DMS79 treated with DMSO at 0.1 percent for 48 hours (cell line): ENCODE measurements around the gene UROS.

Experiments
- DNase-seq: peaks from one replicate; lab custom pipeline; 2025; lab: John Stamatoyannopoulos, UW

Gene UROS

GRCh38 chr10:125822878-125823662 is at the start of gene UROS, which contains the start of gene BCCIP:
UROS (minus strand) TSS chr10:125823258; CDS start chr10:125816499, 6,759 bp downstream.
BCCIP (plus strand) TSS chr10:125823546; CDS start chr10:125823558, 12 bp downstream.
- peak; percentile 63 for DNase-seq

- no peak for DNase-seq
These were observed 48.3 kb upstream of the UROS start for GRCh38 chr10:125871338-125871737.

GRCh38 chr10:125868372-125868975 is 45.4 kb upstream of the UROS start:
- DNase-seq: peak; percentile 1

GRCh38 chr10:125866421-125867029 is 43.5 kb upstream of the UROS start:
- no peak for DNase-seq

GRCh38 chr10:125865120-125865519 is 42.1 kb upstream of the UROS start:
- DNase-seq: no peak

GRCh38 chr10:125859128-125859817 is 36.2 kb upstream of the UROS start:
- DNase-seq: no peak

- DNase-seq: no peak
These were observed 34.2 kb upstream of the UROS start for GRCh38 chr10:125857185-125857760.

GRCh38 chr10:125852487-125852886 is 29.4 kb upstream of the UROS start:
- no peak for DNase-seq

- DNase-seq: no peak
These were observed 28.0 kb upstream of the UROS start for GRCh38 chr10:125850766-125851731.

GRCh38 chr10:125849448-125849847 is 26.4 kb upstream of the UROS start:
- DNase-seq: no peak

GRCh38 chr10:125848857-125849256 is 25.8 kb upstream of the UROS start:
- DNase-seq: no peak

GRCh38 chr10:125848371-125848770 is 25.3 kb upstream of the UROS start:
- no peak for DNase-seq

GRCh38 chr10:125846894-125847293 is 23.8 kb upstream of the UROS start:
- no peak for DNase-seq

- no peak for DNase-seq
These were observed 22.6 kb upstream of the UROS start for GRCh38 chr10:125845617-125846016.

- DNase-seq: no peak
These were observed 21.7 kb upstream of the UROS start for GRCh38 chr10:125844751-125845221.

- peak; percentile 2 for DNase-seq
These were observed 20.7 kb upstream of the UROS start for GRCh38 chr10:125843603-125844329.

- DNase-seq: no peak
These were observed 17.9 kb upstream of the UROS start for GRCh38 chr10:125840955-125841354.

- no peak for DNase-seq
These were observed 17.3 kb upstream of the UROS start for GRCh38 chr10:125840406-125840805.

- DNase-seq: peak; percentile 79
These were observed 15.9 kb upstream of the UROS start for GRCh38 chr10:125838802-125839575.
